DOHH2 (cell line): ENCODE measurements around the gene PDE1C.

Experiments used
- CTCF ChIP-seq: fragments of 200-600 bp; sonication (generic); IDR thresholded peaks from one replicate; pipeline ENCODE4 v1.5.1; 2014; ENCODE audit warnings: antibody characterized with exemption, mild to moderate bottlenecking, low read depth, low read length; ENCODE audit not compliant: poor library complexity, severe bottlenecking
- EZH2phosphoT487 ChIP-seq: fragments of 200-600 bp; sonication (generic); IDR thresholded peaks from 2 replicates; pipeline ENCODE4 v1.6.1; 2017; ENCODE audit warnings: borderline replicate concordance, mild to moderate bottlenecking, antibody characterized with exemption, low read length, moderate library complexity, mixed read lengths

- TF ChIP-seq CTCF: no peak
- TF ChIP-seq EZH2phosphoT487: no peak
These were observed 194.8 kb downstream of the PDE1C start for GRCh38 chr7:31875424-31875823.
